Choroid plexus epithelial cell (primary cell): ENCODE measurements around the gene ATXN7.

Source experiments
- DNase-seq: peaks from one replicate; pipeline ENCODE4 v3.0.0-alpha.2; 2010; ENCODE audit warnings: low read depth
- H3K4me3 ChIP-seq: 2 replicates; pipeline ENCODE4 v1.5.1; 2011; ENCODE audit warnings: low read depth, mild to moderate bottlenecking, control low read depth, low read length, moderate library complexity
- TF ChIP-seq, protein P1 (sequence below): conservative IDR thresholded peaks from 2 replicates; pipeline ENCODE4 v1.5.1; 2011; ENCODE audit warnings: low read depth, mild to moderate bottlenecking, control low read depth, inconsistent platforms, low read length, moderate library complexity

The ATXN7 gene

DNA sequence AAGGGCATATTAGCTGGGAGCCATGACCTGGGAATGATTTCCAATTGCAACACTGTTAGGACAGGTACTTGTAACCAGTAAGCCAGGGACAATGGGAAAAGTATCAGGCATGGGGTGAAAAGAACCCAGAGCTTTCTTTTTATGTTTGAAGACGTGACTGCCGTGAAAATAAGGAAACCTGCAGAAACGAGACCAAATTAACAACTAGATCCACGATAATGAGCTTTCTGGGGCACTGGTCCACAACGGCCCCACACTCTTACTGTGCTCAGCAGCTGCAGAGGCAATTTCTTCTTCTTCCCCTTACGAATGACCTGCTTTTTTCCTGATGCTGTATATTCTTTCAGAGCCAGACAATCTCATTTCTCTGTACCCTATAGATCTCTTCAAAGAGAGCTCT is 33.1 kb upstream of the ATXN7 start:
- DNase-seq, result no peak
- TF ChIP-seq, protein P1, sequence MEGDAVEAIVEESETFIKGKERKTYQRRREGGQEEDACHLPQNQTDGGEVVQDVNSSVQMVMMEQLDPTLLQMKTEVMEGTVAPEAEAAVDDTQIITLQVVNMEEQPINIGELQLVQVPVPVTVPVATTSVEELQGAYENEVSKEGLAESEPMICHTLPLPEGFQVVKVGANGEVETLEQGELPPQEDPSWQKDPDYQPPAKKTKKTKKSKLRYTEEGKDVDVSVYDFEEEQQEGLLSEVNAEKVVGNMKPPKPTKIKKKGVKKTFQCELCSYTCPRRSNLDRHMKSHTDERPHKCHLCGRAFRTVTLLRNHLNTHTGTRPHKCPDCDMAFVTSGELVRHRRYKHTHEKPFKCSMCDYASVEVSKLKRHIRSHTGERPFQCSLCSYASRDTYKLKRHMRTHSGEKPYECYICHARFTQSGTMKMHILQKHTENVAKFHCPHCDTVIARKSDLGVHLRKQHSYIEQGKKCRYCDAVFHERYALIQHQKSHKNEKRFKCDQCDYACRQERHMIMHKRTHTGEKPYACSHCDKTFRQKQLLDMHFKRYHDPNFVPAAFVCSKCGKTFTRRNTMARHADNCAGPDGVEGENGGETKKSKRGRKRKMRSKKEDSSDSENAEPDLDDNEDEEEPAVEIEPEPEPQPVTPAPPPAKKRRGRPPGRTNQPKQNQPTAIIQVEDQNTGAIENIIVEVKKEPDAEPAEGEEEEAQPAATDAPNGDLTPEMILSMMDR, result no peak
- H3K4me3 ChIP-seq, result no peak overlapping the region

DNA sequence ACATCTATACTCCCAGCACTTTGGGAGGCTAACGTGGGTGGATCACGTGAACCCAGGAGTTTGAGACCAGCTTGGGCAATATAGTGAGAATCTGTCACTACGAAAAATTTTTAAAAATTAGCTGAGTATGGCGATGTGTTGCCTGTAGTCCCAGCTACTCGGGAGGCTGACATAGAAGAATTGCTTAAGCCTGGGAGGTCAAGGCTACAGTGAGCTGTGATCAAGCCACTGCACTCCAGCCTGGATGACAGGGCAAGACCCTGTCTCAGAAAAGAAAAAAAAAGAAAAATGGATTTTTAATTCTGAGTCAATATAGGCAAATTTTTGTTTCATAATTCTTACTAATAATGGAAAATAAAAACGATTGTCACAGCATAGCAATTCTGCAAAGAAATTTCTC is 31.3 kb upstream of the ATXN7 start:
- no peak overlapping the region for H3K4me3 ChIP-seq
- DNase-seq, result no peak
- TF ChIP-seq, protein P1, result no peak

DNA sequence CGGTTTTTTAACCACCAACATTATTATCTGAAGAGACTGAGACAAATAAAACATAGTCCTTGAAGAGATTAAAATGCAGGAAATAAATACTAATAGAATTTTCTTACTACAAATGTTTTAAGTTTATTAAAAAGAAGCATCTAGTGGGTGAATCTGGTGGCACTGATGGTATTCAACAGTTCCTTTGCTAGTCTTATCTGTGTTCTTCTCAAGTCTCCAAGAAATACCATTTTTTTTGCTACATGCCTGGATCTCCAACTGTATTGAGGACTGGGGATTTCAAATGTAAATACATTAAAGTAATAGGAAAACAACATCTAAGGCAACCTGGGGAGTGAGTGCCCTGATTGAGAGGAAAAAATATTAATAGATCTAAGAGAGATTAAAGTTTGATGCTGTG is 22.0 kb upstream of the ATXN7 start:
- no peak overlapping the region for H3K4me3 ChIP-seq
- TF ChIP-seq, protein P1, result no peak
- DNase-seq, result no peak

DNA sequence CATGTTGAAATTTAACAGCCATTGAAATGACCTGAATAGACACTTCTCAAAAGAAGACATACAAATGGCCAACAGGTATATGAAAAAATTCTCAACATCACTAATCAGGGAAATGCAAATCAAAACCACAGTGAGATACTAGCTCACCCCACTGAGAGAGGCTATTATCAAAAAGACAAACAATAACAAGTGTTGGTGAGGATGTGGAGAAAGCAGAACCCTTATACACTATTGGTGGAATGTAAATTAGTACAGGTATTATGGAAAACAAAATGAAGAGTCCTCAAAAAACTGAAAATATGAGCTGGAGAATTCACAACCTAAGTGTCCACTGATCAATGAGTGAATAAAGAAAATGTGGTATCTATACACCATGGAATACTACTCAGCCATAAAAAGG is 21.5 kb upstream of the ATXN7 start:
- TF ChIP-seq, protein P1, result no peak
- H3K4me3 ChIP-seq, result no peak overlapping the region
- no peak for DNase-seq

DNA sequence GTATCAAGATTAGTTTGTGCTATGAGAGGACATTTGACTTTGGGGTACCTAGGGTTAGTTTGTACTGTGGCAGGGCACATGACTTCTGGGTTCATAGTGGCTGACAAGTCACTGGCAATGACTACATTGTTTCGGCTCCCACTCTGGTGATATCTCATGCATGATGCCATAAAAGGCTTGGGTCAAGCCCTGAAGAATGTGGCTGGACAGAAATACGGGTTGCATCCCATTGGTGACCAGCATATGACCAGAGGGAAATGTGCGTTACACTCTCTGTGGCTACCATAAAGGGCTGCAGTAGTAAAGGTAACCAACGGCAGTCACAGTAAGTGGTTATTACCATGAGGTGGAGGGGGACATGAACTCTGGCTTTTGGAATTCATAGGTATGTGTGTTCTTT is 18.5 kb upstream of the ATXN7 start:
- no peak overlapping the region for H3K4me3 ChIP-seq
- TF ChIP-seq, protein P1, result no peak
- DNase-seq, result no peak

DNA sequence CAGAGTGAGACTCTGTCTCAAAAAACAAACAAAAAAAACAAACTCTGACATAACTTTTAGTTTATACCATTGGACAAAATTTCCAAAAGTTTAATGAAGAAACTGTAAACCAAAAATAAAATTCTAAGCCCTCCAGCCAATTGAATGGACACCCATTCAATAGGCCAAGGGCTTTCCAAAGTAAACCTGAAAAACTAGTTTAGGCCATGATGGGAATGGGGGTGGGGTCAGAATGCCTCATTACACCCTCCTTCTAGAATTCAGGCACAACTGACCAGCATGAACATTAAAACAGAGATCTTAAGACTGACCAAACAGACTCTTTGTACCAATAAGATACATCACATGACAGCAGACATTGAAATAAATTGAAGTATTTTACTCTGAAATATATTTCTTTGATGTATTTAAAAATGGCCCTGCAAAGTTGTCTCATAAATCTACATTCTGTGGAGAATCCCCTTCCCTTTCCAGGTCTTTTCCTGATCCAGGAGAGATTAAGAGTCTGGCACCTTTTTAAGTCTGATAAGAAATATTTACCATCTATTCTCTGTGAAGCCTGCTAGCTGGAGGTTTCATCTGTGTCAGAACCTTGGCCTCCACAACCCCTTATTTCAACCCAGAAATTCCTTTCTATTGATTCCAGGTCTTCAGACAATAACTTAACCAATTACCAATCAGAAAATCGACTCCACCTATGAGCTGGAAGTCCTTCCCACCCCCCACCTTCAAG is 15.8 kb upstream of the ATXN7 start:
- TF ChIP-seq, protein P1, result no peak
- no peak overlapping the region for H3K4me3 ChIP-seq
- DNase-seq, result no peak

DNA sequence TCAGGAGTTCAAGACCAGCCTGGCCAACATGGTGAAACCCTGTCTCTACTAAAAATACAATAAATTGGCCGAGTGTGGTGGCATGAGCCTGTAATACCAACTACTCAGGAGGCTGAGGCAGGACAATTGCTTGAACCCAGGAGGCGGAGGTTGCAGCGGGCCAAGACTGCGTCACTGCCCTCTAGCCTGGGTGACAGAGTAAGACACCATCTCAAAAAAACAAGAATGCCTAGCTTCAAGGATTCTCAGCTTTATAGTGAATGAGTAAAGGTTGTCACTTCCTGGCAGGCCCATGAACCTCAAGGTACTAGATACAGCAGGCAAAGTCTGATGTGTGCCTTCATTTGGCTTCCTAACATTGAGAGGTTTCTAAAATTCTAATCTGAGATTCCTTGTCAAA is 14.5 kb upstream of the ATXN7 start:
- TF ChIP-seq, protein P1, result no peak
- no peak for DNase-seq
- H3K4me3 ChIP-seq, result no peak overlapping the region
